ENCODE results near the gene TRIM10.

DNA sequence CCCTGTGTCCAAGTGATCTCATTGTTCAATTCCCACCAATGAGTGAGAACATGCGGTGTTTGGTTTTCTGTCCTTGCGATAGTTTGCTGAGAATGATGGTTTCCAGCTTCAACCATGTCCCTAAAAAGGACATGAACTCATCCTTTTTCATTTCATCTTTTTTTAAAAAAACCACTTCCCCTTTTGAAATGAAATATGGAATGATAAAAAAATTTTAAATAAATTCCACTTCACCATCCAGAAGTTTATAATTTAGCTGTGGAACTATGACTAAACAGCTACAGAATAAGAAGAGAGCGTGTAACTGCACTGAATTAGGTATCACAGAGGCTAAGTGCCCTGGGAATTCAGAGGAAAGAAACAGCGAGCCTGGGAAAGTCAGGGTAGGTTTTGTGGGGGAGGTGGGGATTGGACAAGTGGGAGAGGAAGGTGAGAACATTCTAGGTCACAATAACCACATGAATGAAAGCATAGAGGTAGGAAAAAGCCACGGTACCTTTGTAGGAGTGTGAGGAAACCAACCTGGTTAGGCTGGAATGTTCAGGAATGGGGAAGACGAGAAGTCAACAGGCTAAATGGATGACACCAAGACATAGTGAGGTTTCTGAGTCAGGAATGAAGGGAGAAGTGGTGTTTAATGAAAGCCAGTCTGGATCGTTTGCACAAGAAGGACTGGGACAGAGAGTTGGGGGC, 11.0 kb downstream of the TRIM10 start:
- TF ChIP-seq EZH2phosphoT487 (IDR thresholded peaks at IDR 0.05; ENCODE audit: insufficient read depth, low read depth) (no peak), EZH2 (IDR thresholded peaks at IDR 0.05; ENCODE audit: insufficient read depth, poor library complexity, severe bottlenecking) (no peak)
